H1 (cell line): ENCODE results near the gene ARHGAP26. TPM values are rescaled to one million over a fixed set of nuclear protein-coding genes. Genes with fewer than 3 reads are reported as not detected.

Experiments used
- CTCF ChIA-PET: fragments of 300-600 bp; sonication (Branson Sonifier 250); formaldehyde crosslinking; loops from one replicate; lab custom pipeline; 2021; ENCODE audit not compliant: partially characterized antibody; lab: Charles Lee
- POLR2A ChIA-PET: fragments of 300-600 bp; sonication (Branson Sonifier 250); formaldehyde crosslinking; loops from one replicate; lab custom pipeline; 2021; ENCODE audit warnings: inconsistent platforms; ENCODE audit not compliant: partially characterized antibody; lab: Charles Lee
- DNase-seq, 2 experiments: peaks; one replicate each; pipeline versions ENCODE4 v3.0.0 to v3.0.0-alpha.2; 2010 to 2022; ENCODE audit warnings: low spot score in 2 of 2, low read depth in 1 of 2, mixed read lengths in 1 of 2
- FAIRE-seq: peaks from 2 replicates; lab custom pipeline; 2011; peaks lifted over from hg19 to GRCh38; lab: Jason Lieb, UNC
- H2AFZ ChIP-seq: 2 replicates; pipeline ENCODE4 v1.8.1; 2012; ENCODE audit warnings: low read length, inconsistent platforms
- H2AK5ac ChIP-seq: 2 replicates; pipeline ENCODE4 v1.6.1; 2013; ENCODE audit warnings: low read depth, low read length
- H2BK120ac ChIP-seq: replicated peaks from 2 replicates; pipeline ENCODE3; 2013; ENCODE audit warnings: low read depth, low read length, inconsistent platforms
- H2BK12ac ChIP-seq: 2 replicates; pipeline ENCODE4 v1.6.1; 2013; ENCODE audit warnings: low read depth, low read length
- H2BK15ac ChIP-seq: 2 replicates; pipeline ENCODE4 v1.6.1; 2013; ENCODE audit warnings: low read length
- H2BK20ac ChIP-seq: 2 replicates; pipeline ENCODE4 v1.6.1; 2013; ENCODE audit warnings: low read length
- H2BK5ac ChIP-seq: 2 replicates; pipeline ENCODE4 v1.6.1; 2013; ENCODE audit warnings: low read depth, low read length
- H3K14ac ChIP-seq: 2 replicates; pipeline ENCODE4 v1.6.1; 2013; ENCODE audit warnings: inconsistent platforms; ENCODE audit not compliant: insufficient read length
- H3K18ac ChIP-seq: 2 replicates; pipeline ENCODE4 v1.6.1; 2013; ENCODE audit warnings: low read length; ENCODE audit errors: extremely low read depth
- H3K23ac ChIP-seq: 2 replicates; pipeline ENCODE4 v1.6.1; 2013; ENCODE audit warnings: inconsistent platforms; ENCODE audit not compliant: insufficient read length
- H3K23me2 ChIP-seq: 2 replicates; pipeline ENCODE4 v1.6.1; 2013; ENCODE audit warnings: low read depth, low read length
- H3K27ac ChIP-seq: 2 replicates; pipeline ENCODE4 v1.6.1; 2011; ENCODE audit warnings: low read depth, low read length, inconsistent platforms
- H3K27me3 ChIP-seq, 4 experiments: replicated peaks in 1 of 4; 1 replicate in 1 of 4; 2 replicates in 3 of 4; pipeline versions ENCODE4 v1.6.1 to v1.8.1; 2011 to 2013; ENCODE audit warnings: low read length in 3 of 4, mild to moderate bottlenecking in 3 of 4, inconsistent platforms in 2 of 4, mixed read lengths in 2 of 4, moderate library complexity in 1 of 4; ENCODE audit not compliant: control insufficient read depth in 3 of 4, insufficient read depth in 3 of 4; ENCODE audit errors: extremely low read depth in 1 of 4
- H3K36me3 ChIP-seq, 4 experiments: 2 replicates each; pipeline versions ENCODE4 v1.6.1 to v1.8.1; 2011 to 2013; ENCODE audit warnings: mild to moderate bottlenecking in 4 of 4, low read length in 3 of 4, moderate library complexity in 2 of 4, control low read depth in 1 of 4, inconsistent platforms in 1 of 4; ENCODE audit not compliant: insufficient read depth in 4 of 4, control insufficient read depth in 2 of 4
- H3K4ac ChIP-seq: replicated peaks from 2 replicates; pipeline ENCODE3; 2013; ENCODE audit warnings: low read length, low read depth, mixed read lengths, inconsistent platforms; ENCODE audit not compliant: insufficient read length
- H3K4me1 ChIP-seq, 4 experiments: replicated peaks in 1 of 4; 1 replicate in 1 of 4; 2 replicates in 3 of 4; pipeline versions ENCODE4 v1.6.1 to v1.8.1; 2011 to 2013; ENCODE audit warnings: low read length in 3 of 4, inconsistent platforms in 2 of 4, mixed read lengths in 1 of 4; ENCODE audit not compliant: insufficient read depth in 4 of 4, control insufficient read depth in 3 of 4
- H3K4me2 ChIP-seq, 2 experiments: 2 replicates each; pipeline versions ENCODE4 v1.6.1 to v1.8.1; 2011 to 2013; ENCODE audit warnings: low read depth in 2 of 2, low read length in 2 of 2, control low read depth in 1 of 2, inconsistent platforms in 1 of 2, mild to moderate bottlenecking in 1 of 2; ENCODE audit not compliant: insufficient read depth in 1 of 2
- H3K4me3 ChIP-seq, 4 experiments: fragments of 200-600, 300-600 bp in 1 of 4; sonication (generic), shearing (Covaris generic), sonication (Bioruptor Twin) in 1 of 4; 2 replicates each; pipeline versions ENCODE4 v1.5.1 to v1.8.1; 2011 to 2016; ENCODE audit warnings: low read length in 4 of 4, low read depth in 3 of 4, control low read depth in 2 of 4, inconsistent platforms in 2 of 4, mild to moderate bottlenecking in 2 of 4, mixed read lengths in 1 of 4, moderate library complexity in 1 of 4; ENCODE audit not compliant: insufficient read depth in 2 of 4; ENCODE audit errors: extremely low read depth in 1 of 4
- H3K56ac ChIP-seq: replicated peaks from 2 replicates; pipeline ENCODE3; 2013; ENCODE audit warnings: low read depth, mild to moderate bottlenecking, mixed read lengths, low read length, inconsistent platforms; ENCODE audit not compliant: insufficient read length
- H3K79me1 ChIP-seq: 2 replicates; pipeline ENCODE4 v1.6.1; 2013; ENCODE audit warnings: low read depth, low read length, control low read depth
- H3K79me2 ChIP-seq, 2 experiments: 2 replicates each; pipeline versions ENCODE4 v1.6.1 to v1.8.1; 2012 to 2013; ENCODE audit warnings: low read length in 2 of 2, mild to moderate bottlenecking in 2 of 2, inconsistent platforms in 1 of 2; ENCODE audit not compliant: insufficient read depth in 2 of 2, control insufficient read depth in 1 of 2
- H3K9ac ChIP-seq, 4 experiments: replicated peaks in 1 of 4; 1 replicate in 1 of 4; 2 replicates in 3 of 4; pipeline versions ENCODE4 v1.6.1 to v1.8.1; 2011 to 2013; ENCODE audit warnings: low read depth in 3 of 4, low read length in 3 of 4, control low read depth in 2 of 4, mild to moderate bottlenecking in 2 of 4, moderate library complexity in 2 of 4, inconsistent platforms in 1 of 4; ENCODE audit errors: extremely low read depth in 1 of 4
- H3K9me3 ChIP-seq, 2 experiments: 2 replicates each; pipeline versions ENCODE4 v1.6.1 to v1.8.1; 2012 to 2013; ENCODE audit warnings: mild to moderate bottlenecking in 2 of 2, moderate library complexity in 2 of 2, control low read depth in 1 of 2, inconsistent platforms in 1 of 2, low read depth in 1 of 2, low read length in 1 of 2, mixed read lengths in 1 of 2; ENCODE audit not compliant: insufficient read depth in 2 of 2
- H4K20me1 ChIP-seq, 2 experiments: replicated peaks in 1 of 2; 2 replicates each; pipeline versions ENCODE3 to v1.8.1; 2011 to 2013; ENCODE audit warnings: inconsistent platforms in 2 of 2, low read length in 2 of 2, mild to moderate bottlenecking in 1 of 2; ENCODE audit not compliant: insufficient read depth in 2 of 2, control insufficient read depth in 1 of 2
- H4K5ac ChIP-seq: 2 replicates; pipeline ENCODE4 v1.6.1; 2013; ENCODE audit warnings: low read length, low read depth, mixed read lengths, inconsistent platforms; ENCODE audit not compliant: insufficient read length
- H4K8ac ChIP-seq: 2 replicates; pipeline ENCODE4 v1.8.0; 2013; ENCODE audit warnings: mild to moderate bottlenecking, moderate library complexity, low read length, inconsistent platforms; ENCODE audit not compliant: insufficient read depth; ENCODE audit errors: extremely low read depth
- H4K91ac ChIP-seq: replicated peaks from 2 replicates; pipeline ENCODE3; 2013; ENCODE audit warnings: low read length, mixed read lengths, inconsistent platforms; ENCODE audit not compliant: insufficient read length
- ASH2L ChIP-seq: fragments of 200-600, 300-600 bp; sonication (generic); IDR thresholded peaks from one replicate; pipeline ENCODE4 v1.7.1; 2017; ENCODE audit warnings: low read length
- BRCA1 ChIP-seq: IDR thresholded peaks from 2 replicates; pipeline ENCODE4 v1.6.1; 2012; ENCODE audit warnings: low read depth, low read length, improper control_type of control experiment
- CBX5 ChIP-seq: fragments of 300-800, 300-1000 bp; sonication (generic); IDR thresholded peaks from 2 replicates; pipeline ENCODE4 v1.7.1; 2016; ENCODE audit warnings: antibody characterized with exemption, low read length, low read depth
- CHD1 ChIP-seq: IDR thresholded peaks from 2 replicates; pipeline ENCODE4 v1.6.1; 2012; ENCODE audit warnings: low read depth, low read length, improper control_type of control experiment
- CHD2 ChIP-seq: IDR thresholded peaks from 2 replicates; pipeline ENCODE4 v1.6.1; 2012; ENCODE audit warnings: low read length, improper control_type of control experiment
- FOSL1 ChIP-seq: IDR thresholded peaks from 2 replicates; pipeline ENCODE4 v1.6.1; 2011; ENCODE audit warnings: mild to moderate bottlenecking, low read depth, low read length, moderate library complexity; ENCODE audit not compliant: insufficient read depth
- HDAC2 ChIP-seq, 2 experiments: fragments of 300-600 bp in 1 of 2; sonication (generic) in 1 of 2; IDR thresholded peaks; 2 replicates each; pipeline ENCODE4 v1.6.1; 2011 to 2012; ENCODE audit warnings: low read depth in 2 of 2, low read length in 2 of 2, mild to moderate bottlenecking in 2 of 2, moderate library complexity in 2 of 2, borderline replicate concordance in 1 of 2, inconsistent platforms in 1 of 2
- KDM4A ChIP-seq: IDR thresholded peaks from one replicate; pipeline ENCODE4 v1.7.1; 2012; ENCODE audit warnings: low read depth, mild to moderate bottlenecking, moderate library complexity, low read length, inconsistent platforms; ENCODE audit not compliant: severe bottlenecking
- SIN3A ChIP-seq, 2 experiments: IDR thresholded peaks in 1 of 2; conservative IDR thresholded peaks in 1 of 2; 2 replicates each; pipeline ENCODE4 v1.6.1; 2011 to 2012; ENCODE audit warnings: low read length in 2 of 2, improper control_type of control experiment in 1 of 2, low read depth in 1 of 2, mild to moderate bottlenecking in 1 of 2
- SP2 ChIP-seq: IDR thresholded peaks from 2 replicates; pipeline ENCODE4 v1.6.1; 2012; ENCODE audit warnings: mild to moderate bottlenecking, low read length, inconsistent platforms
- SP4 ChIP-seq: IDR thresholded peaks from 2 replicates; pipeline ENCODE4 v1.6.1; 2012; ENCODE audit warnings: low read length, inconsistent platforms
- YY1 ChIP-seq: IDR thresholded peaks from 2 replicates; pipeline ENCODE4 v1.6.1; 2011; ENCODE audit warnings: low read depth, mild to moderate bottlenecking, low read length
- WGBS, 2 experiments: shearing (Covaris generic) in 1 of 2; methylation state at CpG; one replicate each; pipeline versions ENCODE4 v1.1.6 to v1.1.7; 2013 to 2015; ENCODE audit warnings: low lambda C conversion rate in 2 of 2, mixed read lengths in 2 of 2, inconsistent platforms in 1 of 2, low coverage in 1 of 2, missing lambda C conversion rate in 1 of 2; ENCODE audit not compliant: insufficient replicate concordance in 2 of 2, insufficient coverage in 1 of 2, insufficient read length in 1 of 2; ENCODE audit errors: extremely low coverage in 1 of 2, missing lambda C conversion rate in 1 of 2; 5-methylcytosine and 5-hydroxymethylcytosine counted together
- polyA plus RNA-seq, 7 experiments: library from polyadenylated mRNA; depleted of rRNA in 3 of 7; stranded (reverse) in 5 of 7; unstranded in 2 of 7; fragments of >200 nt in 5 of 7; fragments of 200-250 nt in 2 of 7; gene quantifications; 1 replicate in 5 of 7; 2 replicates in 1 of 7; 4 replicates in 1 of 7; pipeline versions ENCODE4 v1.2.1 to v1.2.3, GENCODE V29; 2011 to 2013; ENCODE audit warnings: missing spikeins in 2 of 7, mixed read lengths in 2 of 7
- total RNA-seq: library from RNA; stranded (reverse); fragmentation: NEBNext Ultra II Directional; extraction: Animal tissue kit (Norgen Biotek cat#: 25700); gene quantifications from 2 replicates; pipeline ENCODE4 v1.2.1, GENCODE V29; 2021

The ARHGAP26 gene
- total and polyA plus RNA-seq, 2 of the 8 experiments (the other 6 are each of a cell fraction or from before 2014, with no cell fraction given) = 7.1 to 24.8 TPM

- Histone ChIP-seq H4K91ac (no peak overlapping the region), H2AK5ac (no peak overlapping the region), H4K8ac (no peak overlapping the region), H3K36me3 (no peaks in the 10 kb centered on the region; a peak in 1 of 8 replicates), H3K4me3 (no peak overlapping the region), H2BK20ac (no peak overlapping the region), H3K14ac (no peak overlapping the region), H3K9me3 (0 out of 4 replicates have a peak, but pooled peaks cover 0 to 3% of the 10 kb centered on the region in 2 experiments), H3K4ac (no peak overlapping the region), H3K27ac (no peak overlapping the region), H2BK120ac (no peak overlapping the region), H3K23me2 (no peaks in the 10 kb centered on the region), H3K79me1 (no peaks in the 10 kb centered on the region), H3K27me3 (no peaks in the 10 kb centered on the region), H3K18ac (no peak overlapping the region), H2AFZ (no peak overlapping the region), H3K9ac (no peak overlapping the region), H2BK15ac (no peak overlapping the region), H3K56ac (no peak overlapping the region), H3K79me2 (no peaks in the 10 kb centered on the region), H3K4me1 (peaks cover 2 to 11% (median 8%) of the 10 kb centered on the region in 4 experiments; a peak in 5 of 7 replicates), H2BK5ac (0 out of 2 replicates have a peak overlapping the region, but pooled peaks have one; percentile 13), H4K5ac (no peak overlapping the region), H2BK12ac (peak overlapping the region; percentile 31), H4K20me1 (no peaks in the 10 kb centered on the region), H3K4me2 (no peak overlapping the region; a peak in 1 of 4 replicates), H3K23ac (no peak overlapping the region)
- ChIA-PET CTCF (interaction anchor here (0.6 to 2.5 kb wide), 10 partner anchors 8 to 951 kb away, joined by 3 to 6 read pairs (median 4); no protein-coding TSS in a partner anchor), POLR2A (interaction anchor here (0.6 kb wide), 1 partner anchor 22 kb away, joined by 3 read pairs; no protein-coding TSS in a partner anchor)
- DNase-seq = no peak
- WGBS, 2 experiments = 78% methylated on average over 7 of the region's 7 CpGs; no CpG with 5 or more reads in 1 of the 2 experiments
- FAIRE-seq = no peak
- TF ChIP-seq CBX5 (no peak), BRCA1 (no peak), SIN3A (conservative IDR thresholded peaks at IDR 0.05 in 1 of 2, IDR thresholded peaks at IDR 0.05 in 1 of 2; ENCODE audit: low read depth in 1 of 2, low read length in 2 of 2) (peak; percentile 95), ASH2L (no peak), CHD2 (no peak), KDM4A (no peak), CHD1 (no peak), SP2 (no peak), SP4 (no peak), HDAC2 (IDR thresholded peaks at IDR 0.05; ENCODE audit: borderline replicate concordance in 1 of 2, low read depth in 2 of 2, low read length in 2 of 2) (0 out of 4 replicates have a peak, but pooled peaks of 1 of the 2 experiments have one; percentile 50), FOSL1 (no peak), YY1 (no peak)
These were observed 249.7 kb downstream of the ARHGAP26 start for GRCh38 chr5:143019614-143020515.
